Measurements from ENCODE around the gene UGT1A7. TPM values are rescaled to one million over a fixed set of nuclear protein-coding genes. Genes with fewer than 3 reads are reported as not detected.
A peak's percentile ranks its signal among the peaks of the same experiment; 100 is the strongest.
"Not testable (repeated sequence)": the region's sequence is repeated elsewhere in the genome, so short reads cannot be mapped to it uniquely, and the experiment has no call there.

The UGT1A7 gene
- total RNA-seq, 1 donor from 2014 or later = 0.53 TPM

DNA sequence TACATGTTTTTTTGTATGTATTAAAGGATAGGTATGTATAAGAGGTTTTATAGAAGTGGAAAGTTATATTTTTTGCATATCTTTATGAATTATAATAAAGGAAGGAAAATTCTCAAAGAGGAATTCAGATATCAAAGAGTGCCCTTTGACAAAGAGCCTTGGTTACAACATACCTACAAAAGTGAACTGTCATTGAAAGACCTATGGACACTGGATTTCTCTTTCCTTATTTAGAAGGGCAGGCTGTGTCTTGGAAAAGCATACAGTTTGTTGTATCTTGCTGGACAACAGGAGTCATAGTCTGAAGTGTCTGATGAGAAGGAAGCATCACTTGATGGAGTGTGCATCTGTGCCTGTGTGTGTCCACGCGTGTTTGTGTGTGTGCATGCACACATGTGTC, 30.3 kb upstream of the UGT1A7 start:
- Histone ChIP-seq H3K27me3 (ENCODE audit: control insufficient read depth, insufficient read depth, low read length) (no peaks in the 10 kb centered on the region), H3K4me3 (ENCODE audit: low read depth, low read length) (no peak overlapping the region), H3K36me3 (ENCODE audit: control insufficient read depth, insufficient read depth, low read length) (no peaks in the 10 kb centered on the region)
- TF ChIP-seq, protein P1, sequence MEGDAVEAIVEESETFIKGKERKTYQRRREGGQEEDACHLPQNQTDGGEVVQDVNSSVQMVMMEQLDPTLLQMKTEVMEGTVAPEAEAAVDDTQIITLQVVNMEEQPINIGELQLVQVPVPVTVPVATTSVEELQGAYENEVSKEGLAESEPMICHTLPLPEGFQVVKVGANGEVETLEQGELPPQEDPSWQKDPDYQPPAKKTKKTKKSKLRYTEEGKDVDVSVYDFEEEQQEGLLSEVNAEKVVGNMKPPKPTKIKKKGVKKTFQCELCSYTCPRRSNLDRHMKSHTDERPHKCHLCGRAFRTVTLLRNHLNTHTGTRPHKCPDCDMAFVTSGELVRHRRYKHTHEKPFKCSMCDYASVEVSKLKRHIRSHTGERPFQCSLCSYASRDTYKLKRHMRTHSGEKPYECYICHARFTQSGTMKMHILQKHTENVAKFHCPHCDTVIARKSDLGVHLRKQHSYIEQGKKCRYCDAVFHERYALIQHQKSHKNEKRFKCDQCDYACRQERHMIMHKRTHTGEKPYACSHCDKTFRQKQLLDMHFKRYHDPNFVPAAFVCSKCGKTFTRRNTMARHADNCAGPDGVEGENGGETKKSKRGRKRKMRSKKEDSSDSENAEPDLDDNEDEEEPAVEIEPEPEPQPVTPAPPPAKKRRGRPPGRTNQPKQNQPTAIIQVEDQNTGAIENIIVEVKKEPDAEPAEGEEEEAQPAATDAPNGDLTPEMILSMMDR (IDR thresholded peaks at IDR 0.05; ENCODE audit: insufficient read depth, low read length, severe bottlenecking) = no peak
- peak; percentile 89 for FAIRE-seq
- no peak for DNase-seq (ENCODE audit: low read depth)

DNA sequence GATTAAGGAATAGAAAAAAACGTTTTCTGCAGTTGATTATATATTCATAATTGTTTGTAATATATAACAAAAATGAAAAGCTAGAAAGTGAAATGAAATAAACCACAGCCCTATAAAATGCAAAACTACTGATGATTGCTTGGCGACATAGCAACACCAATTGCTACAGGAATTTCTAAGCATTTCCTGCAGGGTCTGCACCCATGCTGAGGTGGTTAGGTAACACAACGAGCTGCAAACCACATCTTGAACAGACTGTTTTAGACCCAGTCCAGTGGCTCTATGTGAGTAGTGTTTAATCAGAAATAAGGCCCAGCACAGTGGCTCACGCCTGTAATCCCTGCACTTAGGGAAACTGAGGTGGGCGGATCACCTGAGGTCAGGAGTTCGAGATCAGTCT, 27.2 kb upstream of the UGT1A7 start:
- FAIRE-seq = no peak
- no peaks in the 10 kb centered on the region for H3K27me3 ChIP-seq (ENCODE audit: control insufficient read depth, insufficient read depth, low read length)
- no peaks in the 10 kb centered on the region for H3K36me3 ChIP-seq (ENCODE audit: control insufficient read depth, insufficient read depth, low read length)
- DNase-seq (ENCODE audit: low read depth) = no peak
- TF ChIP-seq, protein P1 (IDR thresholded peaks at IDR 0.05; ENCODE audit: insufficient read depth, low read length, severe bottlenecking) = no peak
- H3K4me3 ChIP-seq (ENCODE audit: low read depth, low read length) = no peak overlapping the region

DNA sequence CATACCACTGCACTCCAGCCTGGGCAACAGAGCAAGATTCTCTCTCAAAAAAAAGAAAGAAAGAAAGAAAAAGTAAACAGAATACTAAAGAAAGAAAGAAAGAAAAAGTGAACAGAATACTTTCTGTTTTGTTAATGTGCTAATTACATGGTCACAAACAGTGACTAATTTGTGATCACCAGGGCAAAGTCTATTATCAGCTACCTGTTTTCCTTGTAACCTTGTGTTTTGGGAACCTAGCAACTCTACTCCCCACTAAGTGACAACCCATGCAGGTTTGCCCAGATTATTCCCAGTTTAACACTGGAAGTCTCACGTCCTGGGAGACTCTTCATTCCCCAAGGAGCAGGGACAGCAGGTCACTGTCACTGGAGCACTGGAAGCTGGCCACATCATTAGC, 26.7 kb upstream of the UGT1A7 start:
- no peak for FAIRE-seq

DNA sequence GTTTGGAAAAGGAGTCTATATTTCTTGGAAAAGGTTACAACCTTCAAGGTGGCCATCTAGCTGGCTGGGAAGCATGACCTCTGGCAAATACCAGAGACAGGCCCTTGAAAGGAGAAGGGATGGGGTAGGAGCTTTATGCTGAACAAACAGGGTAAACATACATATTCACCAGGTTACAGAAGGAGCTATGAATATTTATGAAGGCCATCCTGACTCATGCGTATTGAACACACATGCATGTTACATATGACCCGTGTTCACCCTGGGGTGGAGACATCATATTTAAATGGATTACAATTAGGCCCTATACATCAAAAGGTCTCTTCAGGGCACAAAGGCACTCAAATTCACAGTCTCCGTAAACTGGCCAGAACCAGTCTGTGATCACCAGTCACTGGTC, 25.8 kb upstream of the UGT1A7 start:
- H3K4me3 ChIP-seq (ENCODE audit: low read depth, low read length); H3K36me3 ChIP-seq (ENCODE audit: control insufficient read depth, insufficient read depth, low read length); H3K27me3 ChIP-seq (ENCODE audit: control insufficient read depth, insufficient read depth, low read length); DNase-seq (ENCODE audit: low read depth): not testable (repeated sequence)
- FAIRE-seq = peak; percentile 97

More for the DNA sequence above, 26.7 kb upstream of the UGT1A7 start:
- no peak overlapping the region for H3K4me3 ChIP-seq (ENCODE audit: low read depth, low read length)
- H3K36me3 ChIP-seq (ENCODE audit: control insufficient read depth, insufficient read depth, low read length) = no peaks in the 10 kb centered on the region
- TF ChIP-seq, protein P1 (IDR thresholded peaks at IDR 0.05; ENCODE audit: insufficient read depth, low read length, severe bottlenecking) = no peak
- no peaks in the 10 kb centered on the region for H3K27me3 ChIP-seq (ENCODE audit: control insufficient read depth, insufficient read depth, low read length)
- no peak for DNase-seq (ENCODE audit: low read depth)

GRCh38 chr2:233656443-233656842, 25.3 kb upstream of the UGT1A7 start:
- TF ChIP-seq, protein P1 (IDR thresholded peaks at IDR 0.05; ENCODE audit: insufficient read depth, low read length, severe bottlenecking) = no peak
- no peak for DNase-seq (ENCODE audit: low read depth)
- H3K27me3 ChIP-seq (ENCODE audit: control insufficient read depth, insufficient read depth, low read length) = no peaks in the 10 kb centered on the region
- no peaks in the 10 kb centered on the region for H3K36me3 ChIP-seq (ENCODE audit: control insufficient read depth, insufficient read depth, low read length)
- no peak for FAIRE-seq
- no peak overlapping the region for H3K4me3 ChIP-seq (ENCODE audit: low read depth, low read length)

- Histone ChIP-seq H3K4me3 (ENCODE audit: low read depth, low read length) (no peak overlapping the region), H3K36me3 (ENCODE audit: control insufficient read depth, insufficient read depth, low read length) (no peaks in the 10 kb centered on the region), H3K27me3 (ENCODE audit: control insufficient read depth, insufficient read depth, low read length) (no peaks in the 10 kb centered on the region)
- TF ChIP-seq, protein P1 (IDR thresholded peaks at IDR 0.05; ENCODE audit: insufficient read depth, low read length, severe bottlenecking) = no peak
- FAIRE-seq (no peak), DNase-seq (ENCODE audit: low read depth) (no peak)
Observed at GRCh38 chr2:233658610-233659009, 23.1 kb upstream of the UGT1A7 start.
